HepG2 (cell line): Measurements from ENCODE around the gene GPR179. TPM values are rescaled to one million over a fixed set of nuclear protein-coding genes. Genes with fewer than 3 reads are reported as not detected.

Source experiments
- ATAC-seq: fragments of 200-7000 bp; cut with Tn5 transposase; 3 replicates; pipeline ENCODE4 v1.9.1; 2020; ENCODE audit warnings: mild to moderate bottlenecking, moderate library complexity
- BruUV-seq: library from RNA; stranded (reverse); fragments of 400-500 nt; replicated peaks from 2 replicates; lab custom pipeline; 2021; lab: Mats Ljungman, UMichigan
- CTCF ChIA-PET: fragments of 300-600 bp; formaldehyde crosslinking; extraction: SDS; loops from one replicate; lab custom pipeline; 2021; ENCODE audit warnings: low total read pairs, inconsistent platforms, low intra/inter-chr PET ratio; lab: Yijun Ruan, JAX
- POLR2A ChIA-PET: fragments of 350-600 bp; sonication (Branson Sonifier 250); formaldehyde crosslinking; loops from one replicate; lab custom pipeline; 2020; ENCODE audit warnings: antibody characterized with exemption, inconsistent platforms; lab: Yijun Ruan, JAX
- DNase-seq: peaks from one replicate; pipeline ENCODE4 v3.0.0-alpha.2; 2015; ENCODE audit warnings: low spot score
- FAIRE-seq: peaks from 3 replicates; lab custom pipeline; 2011; peaks lifted over from hg19 to GRCh38; lab: Jason Lieb, UNC
- H2AFZ ChIP-seq: one replicate; pipeline ENCODE4 v1.6.1; 2011; ENCODE audit warnings: low read length, inconsistent platforms
- H3K27ac ChIP-seq: fragments of 300-600 bp; 3 replicates; pipeline ENCODE4 v1.8.0; 2011; ENCODE audit warnings: mixed run types, mild to moderate bottlenecking, mixed read lengths, low read length, inconsistent platforms; ENCODE audit not compliant: insufficient read depth; ENCODE audit errors: extremely low read length
- H3K27me3 ChIP-seq, 2 experiments: fragments of 200-600 bp in 1 of 2; 2 replicates in 1 of 2; 3 replicates in 1 of 2; pipeline versions ENCODE4 v1.6.0 to v1.8.0; 2011; ENCODE audit warnings: low read length in 2 of 2, mild to moderate bottlenecking in 2 of 2, moderate library complexity in 2 of 2, inconsistent platforms in 1 of 2; ENCODE audit not compliant: insufficient read depth in 2 of 2, control insufficient read depth in 1 of 2
- H3K36me3 ChIP-seq, 2 experiments: fragments of 200-600 bp in 1 of 2; replicated peaks in 1 of 2; 2 replicates in 1 of 2; 3 replicates in 1 of 2; pipeline versions ENCODE4 v1.5.1 to v1.8.0; 2011; ENCODE audit warnings: low read length in 2 of 2, inconsistent platforms in 1 of 2; ENCODE audit not compliant: insufficient read depth in 2 of 2, control insufficient read depth in 1 of 2
- H3K4me1 ChIP-seq: 2 replicates; pipeline ENCODE4 v1.5.1; 2012; ENCODE audit warnings: low read length, inconsistent platforms; ENCODE audit not compliant: insufficient read depth
- H3K4me2 ChIP-seq: 2 replicates; pipeline ENCODE4 v1.6.0; 2011; ENCODE audit warnings: low read depth, low read length, inconsistent platforms
- H3K4me3 ChIP-seq, 3 experiments: fragments of 200-600 bp in 1 of 3; sonication (generic), shearing (Covaris generic) in 1 of 3; replicated peaks in 1 of 3; 2 replicates each; pipeline ENCODE4 v1.5.1; 2011 to 2016; ENCODE audit warnings: low read length in 3 of 3, inconsistent platforms in 2 of 3, low read depth in 2 of 3, mild to moderate bottlenecking in 2 of 3, control low read depth in 1 of 3, mixed read lengths in 1 of 3; ENCODE audit not compliant: insufficient read depth in 1 of 3
- H3K79me2 ChIP-seq: one replicate; pipeline ENCODE4 v1.6.1; 2011; ENCODE audit warnings: low read length, inconsistent platforms; ENCODE audit not compliant: insufficient read depth
- H3K9ac ChIP-seq: 2 replicates; pipeline ENCODE4 v1.6.0; 2011; ENCODE audit warnings: mild to moderate bottlenecking, low read depth, low read length, inconsistent platforms; ENCODE audit not compliant: insufficient read depth
- H3K9me3 ChIP-seq: 2 replicates; pipeline ENCODE4 v1.5.1; 2012; ENCODE audit warnings: mild to moderate bottlenecking, low read length
- H4K20me1 ChIP-seq: 2 replicates; pipeline ENCODE4 v1.6.0; 2011; ENCODE audit warnings: inconsistent platforms, mild to moderate bottlenecking, low read length, moderate library complexity; ENCODE audit not compliant: insufficient read depth
- ATF3 ChIP-seq: sonication (generic); formaldehyde crosslinking; IDR thresholded peaks from 2 replicates; pipeline ENCODE4 v1.4.0; 2020; ENCODE audit warnings: missing genetic modification reagents
- ATF7-NPFF ChIP-seq: sonication (generic); formaldehyde crosslinking; IDR thresholded peaks from 2 replicates; pipeline ENCODE4 v1.8.1; 2023; ENCODE audit warnings: mild to moderate bottlenecking, low read depth, missing genetic modification reagents, moderate library complexity
- BRF2 ChIP-seq: sonication (generic); formaldehyde crosslinking; IDR thresholded peaks from 2 replicates; pipeline ENCODE4 v1.8.1; 2022; ENCODE audit warnings: mild to moderate bottlenecking, missing genetic modification reagents
- HDAC1 ChIP-seq: sonication (generic); formaldehyde crosslinking; IDR thresholded peaks from 2 replicates; pipeline ENCODE4 v1.5.1; 2020; ENCODE audit warnings: mild to moderate bottlenecking, missing genetic modification reagents
- KDM6A ChIP-seq: IDR thresholded peaks from 2 replicates; pipeline ENCODE4 v1.6.1; 2016; ENCODE audit warnings: low read depth
- NFATC3 ChIP-seq: sonication (generic); formaldehyde crosslinking; IDR thresholded peaks from 2 replicates; pipeline ENCODE4 v1.5.1; 2020; ENCODE audit warnings: mild to moderate bottlenecking, missing genetic modification reagents
- NRL ChIP-seq: sonication (generic); formaldehyde crosslinking; IDR thresholded peaks from 2 replicates; pipeline ENCODE4 v1.5.0; 2020; ENCODE audit warnings: missing genetic modification reagents, mild to moderate bottlenecking, moderate library complexity, borderline replicate concordance
- RBAK ChIP-seq: sonication (generic); formaldehyde crosslinking; IDR thresholded peaks from 2 replicates; pipeline ENCODE4 v1.5.1; 2020; ENCODE audit warnings: mild to moderate bottlenecking, missing genetic modification reagents
- THAP8 ChIP-seq: sonication (generic); formaldehyde crosslinking; IDR thresholded peaks from 2 replicates; pipeline ENCODE4 v1.5.1; 2020; ENCODE audit warnings: missing genetic modification reagents, mild to moderate bottlenecking, borderline replicate concordance
- THRA ChIP-seq: sonication (generic); formaldehyde crosslinking; IDR thresholded peaks from 2 replicates; pipeline ENCODE4 v1.4.0; 2020; ENCODE audit warnings: missing genetic modification reagents, borderline replicate concordance
- ZBTB34 ChIP-seq: sonication (generic); formaldehyde crosslinking; IDR thresholded peaks from 2 replicates; pipeline ENCODE4 v1.8.0; 2022; ENCODE audit warnings: mild to moderate bottlenecking, missing genetic modification reagents
- ZMYM3 ChIP-seq: sonication (generic); formaldehyde crosslinking; IDR thresholded peaks from 2 replicates; pipeline ENCODE4 v1.5.1; 2020; ENCODE audit warnings: mild to moderate bottlenecking, missing genetic modification reagents
- ZNF546 ChIP-seq: sonication (generic); formaldehyde crosslinking; conservative IDR thresholded peaks from 2 replicates; pipeline ENCODE4 v1.8.1; 2023; ENCODE audit warnings: mild to moderate bottlenecking, missing genetic modification reagents
- ZNF569 ChIP-seq: sonication (generic); formaldehyde crosslinking; IDR thresholded peaks from 2 replicates; pipeline ENCODE4 v1.5.0; 2020; ENCODE audit warnings: mild to moderate bottlenecking, missing genetic modification reagents, moderate library complexity, borderline replicate concordance
- ZNF746 ChIP-seq: sonication (generic); formaldehyde crosslinking; IDR thresholded peaks from 2 replicates; pipeline ENCODE4 v1.8.0; 2022; ENCODE audit warnings: mild to moderate bottlenecking, missing genetic modification reagents
- WGBS: methylation state at CpG from one replicate; pipeline ENCODE4 v1.1.6; 2017; ENCODE audit warnings: low lambda C conversion rate; 5-methylcytosine and 5-hydroxymethylcytosine counted together
- in situ Hi-C: cut with HindIII; loops from 2 replicates; pipeline ENCODE4 v1.10.0; 2017; ENCODE audit warnings: low pct_unique_long_range_greater_than_20kb; ENCODE audit not compliant: extremely low pct_ligation_motif_present
- intact Hi-C: fragments of 100-400 bp; cut with micrococcal nuclease; formaldehyde crosslinking; loops from one replicate; pipeline ENCODE4 v1.10.0; 2022; ENCODE audit not compliant: unreplicated experiment
- polyA plus RNA-seq, 8 experiments: library from polyadenylated mRNA; depleted of rRNA in 3 of 8; stranded (reverse) in 7 of 8; unstranded in 1 of 8; fragments of >200 nt; fragmentation: Illumina TruSeq in 4 of 8; extraction: Trizol in 4 of 8; gene quantifications; 2 replicates each; pipeline versions ENCODE4 v1.2.1 to v1.2.3, GENCODE V29; 2011 to 2016; ENCODE audit warnings: low read depth in 4 of 8, missing spikeins in 1 of 8, mixed read lengths in 1 of 8; ENCODE audit not compliant: insufficient read depth in 1 of 8
- total RNA-seq, 5 experiments: library from RNA; depleted of rRNA; stranded (reverse); fragments of >200 nt; fragmentation: Illumina TruSeq; extraction: Trizol; gene quantifications; 2 replicates each; pipeline ENCODE4 v1.2.3, GENCODE V29; 2016; ENCODE audit warnings: low read depth in 1 of 5

GPR179 gene
- total and polyA plus RNA-seq, 2 of the 13 experiments (the other 11 are each of a cell fraction or from before 2014, with no cell fraction given), result 0.03 TPM; not detected in 1

- TF ChIP-seq THRA (CRISPR knock-in tag) (no peak), ZNF746 (CRISPR knock-in tag) (no peak), NRL (CRISPR knock-in tag) (no peak), KDM6A (CRISPR knock-in tag) (peak; percentile 45; the same call in 1 of the 2 replicates), HDAC1 (CRISPR knock-in tag) (peak; percentile 22; the same call in 1 of the 2 replicates)
Measured at GRCh38 chr17:38358586-38359513, 15.1 kb upstream of the GPR179 start (continued).

- WGBS, result 66% methylated on average over 2 of the region's 2 CpGs
- no peaks in the 10 kb centered on the region; a peak in 1 of 5 replicates for H3K27me3 ChIP-seq
- H2AFZ ChIP-seq, result no peak overlapping the region
- peak; percentile 33; the same call in 1 of the 3 replicates for ATAC-seq
- peaks cover 17% of the 10 kb centered on the region; the same call in 1 of the 2 replicates for H4K20me1 ChIP-seq
- in situ Hi-C loops, result no loop called here
- H3K27ac ChIP-seq, result peak overlapping the region; percentile 63
- no peak for DNase-seq
- no TSS peak for BruUV-seq
- peaks cover 85% of the 10 kb centered on the region for H3K79me2 ChIP-seq
- peaks cover 72% of the 10 kb centered on the region for H3K4me1 ChIP-seq
- H3K9ac ChIP-seq, result no peak overlapping the region
- peak overlapping the region in 2 of 3 experiments; percentile 26 to 36; a peak in 2 of 6 replicates for H3K4me3 ChIP-seq
- ChIA-PET POLR2A (interaction anchor here (1.4 to 2.6 kb wide), 3 partner anchors 8 to 58 kb away, joined by 4 to 15 read pairs (median 12); no protein-coding TSS in a partner anchor), CTCF (no interaction called here)
- intact Hi-C loops, result no loop called here
- no peak for FAIRE-seq
- peaks cover 2 to 10% of the 10 kb centered on the region in 2 experiments; a peak in 3 of 5 replicates for H3K36me3 ChIP-seq
- H3K9me3 ChIP-seq, result no peaks in the 10 kb centered on the region
- H3K4me2 ChIP-seq, result peak overlapping the region; percentile 67
- TF ChIP-seq ZNF546 (CRISPR knock-in tag), result no peak
- TF ChIP-seq NFATC3, result no peak
- TF ChIP-seq THAP8 (CRISPR knock-in tag), result no peak
- no peak for TF ChIP-seq ZBTB34 (CRISPR knock-in tag)
- TF ChIP-seq ATF3 (CRISPR knock-in tag), result no peak
- TF ChIP-seq BRF2 (CRISPR knock-in tag), result no peak
- no peak for TF ChIP-seq ZMYM3 (CRISPR knock-in tag)
- TF ChIP-seq ZNF569, result no peak
- TF ChIP-seq ATF7-NPFF, result no peak
- TF ChIP-seq RBAK (CRISPR knock-in tag), result peak; percentile 45; the same call in 1 of the 2 replicates
Measured at GRCh38 chr17:38357486-38358123, 13.8 kb upstream of the GPR179 start.
